Panc1 (cell line): ENCODE measurements around the gene NEURL1B. TPM values are rescaled to one million over a fixed set of nuclear protein-coding genes. Genes with fewer than 3 reads are reported as not detected.

ENCODE experiments used
- ATAC-seq: fragments of 200-7000 bp; cut with Tn5 transposase; 2 replicates; pipeline ENCODE4 v1.9.1; 2020; ENCODE audit warnings: mild to moderate bottlenecking, moderate library complexity
- BruUV-seq: library from RNA; stranded (reverse); fragments of 400-500 nt; replicated peaks from 2 replicates; lab custom pipeline; 2021; lab: Mats Ljungman, UMichigan
- CTCF ChIA-PET: fragments of 300-600 bp; sonication (Branson Sonifier 250); formaldehyde crosslinking; loops from one replicate; lab custom pipeline; 2022; ENCODE audit warnings: antibody characterized with exemption; lab: Charles Lee
- POLR2A ChIA-PET: fragments of 300-600 bp; sonication (Branson Sonifier 250); formaldehyde crosslinking; loops from one replicate; lab custom pipeline; 2022; ENCODE audit warnings: antibody characterized with exemption; lab: Charles Lee
- DNase-seq: peaks from one replicate; pipeline ENCODE4 v3.0.0-alpha.2; 2010; ENCODE audit warnings: low read depth, low spot score
- H3K27ac ChIP-seq: 2 replicates; pipeline ENCODE4 v1.5.1; 2011; ENCODE audit warnings: mild to moderate bottlenecking, low read length, inconsistent platforms
- H3K27me3 ChIP-seq: fragments of 200-500 bp; sonication (Bioruptor generic); 2 replicates; pipeline ENCODE4 v1.6.0; 2014; ENCODE audit warnings: low read length, inconsistent platforms; ENCODE audit not compliant: control insufficient read depth, insufficient read depth
- H3K36me3 ChIP-seq: fragments of 200-500 bp; sonication (Bioruptor generic); 2 replicates; pipeline ENCODE4 v1.5.1; 2014; ENCODE audit warnings: inconsistent platforms, mild to moderate bottlenecking, low read length, moderate library complexity; ENCODE audit not compliant: control insufficient read depth, insufficient read depth
- H3K4me1 ChIP-seq: 2 replicates; pipeline ENCODE4 v1.5.1; 2011; ENCODE audit warnings: inconsistent platforms, mild to moderate bottlenecking, low read length, moderate library complexity; ENCODE audit not compliant: control insufficient read depth, insufficient read depth
- H3K4me3 ChIP-seq, 2 experiments: 2 replicates each; pipeline ENCODE4 v1.5.1; 2011 to 2012; ENCODE audit warnings: low read depth in 2 of 2, low read length in 2 of 2, mild to moderate bottlenecking in 2 of 2, inconsistent platforms in 1 of 2, moderate library complexity in 1 of 2
- H3K9me3 ChIP-seq: fragments of 200-500 bp; sonication (Bioruptor generic); 2 replicates; pipeline ENCODE4 v1.5.1; 2014; ENCODE audit warnings: low read depth, mild to moderate bottlenecking, inconsistent platforms, low read length, moderate library complexity; ENCODE audit not compliant: control insufficient read depth, insufficient read depth
- POLR2AphosphoS5 ChIP-seq: IDR thresholded peaks from 2 replicates; pipeline ENCODE4 v1.6.1; 2012; ENCODE audit warnings: mild to moderate bottlenecking, low read depth, low read length, moderate library complexity
- SIN3A ChIP-seq: IDR thresholded peaks from 2 replicates; pipeline ENCODE4 v1.6.1; 2012; ENCODE audit warnings: low read depth, mild to moderate bottlenecking, low read length, moderate library complexity, borderline replicate concordance; ENCODE audit not compliant: insufficient read depth
- TCF7L2 ChIP-seq: IDR thresholded peaks from 2 replicates; pipeline ENCODE4 v1.6.1; 2011; ENCODE audit warnings: mild to moderate bottlenecking, low read depth, low read length, inconsistent platforms
- in situ Hi-C: cut with HindIII; loops from 2 replicates; pipeline ENCODE4 v1.10.0; 2016; ENCODE audit warnings: low sequenced_read_pairs, low pct_unique_long_range_greater_than_20kb
- intact Hi-C: fragments of 100-400 bp; cut with micrococcal nuclease; formaldehyde crosslinking; loops from one replicate; pipeline ENCODE4 v1.10.0; 2022; ENCODE audit not compliant: unreplicated experiment
- total RNA-seq: library from RNA; stranded (reverse); gene quantifications from one replicate; pipeline ENCODE4 v1.2.1, GENCODE V29; 2021; ENCODE audit not compliant: unreplicated experiment
- TF ChIP-seq, protein P1 (sequence below), 2 experiments: IDR thresholded peaks; 2 replicates each; pipeline ENCODE4 v1.6.1; 2011 to 2012; ENCODE audit warnings: low read depth in 2 of 2, control low read depth in 1 of 2, low read length in 1 of 2, mild to moderate bottlenecking in 1 of 2, moderate library complexity in 1 of 2; ENCODE audit not compliant: insufficient read depth in 1 of 2
- TF ChIP-seq, protein P2 (sequence below): fragments of 450-650 bp; IDR thresholded peaks from 2 replicates; pipeline ENCODE4 v1.5.1; 2017; ENCODE audit warnings: mild to moderate bottlenecking

The NEURL1B gene
- total RNA-seq, 1 experiment from 2014 or later: 5.3 TPM

DNA sequence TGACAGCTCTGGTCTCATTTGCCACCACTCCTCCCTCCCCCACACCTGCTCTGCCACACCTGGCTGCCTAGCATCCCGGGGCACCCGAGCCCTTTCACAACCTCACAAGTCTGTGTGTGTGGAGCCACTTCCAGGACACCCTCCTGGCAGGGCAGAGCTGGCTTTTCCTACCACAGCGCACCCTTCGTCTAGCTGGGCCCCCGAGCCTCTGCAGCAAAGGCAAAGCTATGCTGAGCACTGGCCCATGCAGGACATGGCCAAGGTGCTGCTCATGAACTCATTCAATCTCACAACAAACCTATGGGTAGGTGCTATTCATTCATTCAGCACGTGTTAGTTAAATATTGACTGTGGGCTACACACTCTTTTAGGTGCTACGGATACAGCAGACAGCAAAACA lies 86.5 kb downstream of the NEURL1B start:
- POLR2A ChIA-PET: no interaction called here
- H3K4me3 ChIP-seq: no peak overlapping the region
- H3K27ac ChIP-seq: no peak overlapping the region
- no peaks in the 10 kb centered on the region for H3K27me3 ChIP-seq
- in situ Hi-C loops (no loop called here), intact Hi-C loops (no loop called here)
- no peaks in the 10 kb centered on the region for H3K36me3 ChIP-seq
- CTCF ChIA-PET: no interaction called here
- H3K9me3 ChIP-seq: no peaks in the 10 kb centered on the region
- TF ChIP-seq, protein P1, sequence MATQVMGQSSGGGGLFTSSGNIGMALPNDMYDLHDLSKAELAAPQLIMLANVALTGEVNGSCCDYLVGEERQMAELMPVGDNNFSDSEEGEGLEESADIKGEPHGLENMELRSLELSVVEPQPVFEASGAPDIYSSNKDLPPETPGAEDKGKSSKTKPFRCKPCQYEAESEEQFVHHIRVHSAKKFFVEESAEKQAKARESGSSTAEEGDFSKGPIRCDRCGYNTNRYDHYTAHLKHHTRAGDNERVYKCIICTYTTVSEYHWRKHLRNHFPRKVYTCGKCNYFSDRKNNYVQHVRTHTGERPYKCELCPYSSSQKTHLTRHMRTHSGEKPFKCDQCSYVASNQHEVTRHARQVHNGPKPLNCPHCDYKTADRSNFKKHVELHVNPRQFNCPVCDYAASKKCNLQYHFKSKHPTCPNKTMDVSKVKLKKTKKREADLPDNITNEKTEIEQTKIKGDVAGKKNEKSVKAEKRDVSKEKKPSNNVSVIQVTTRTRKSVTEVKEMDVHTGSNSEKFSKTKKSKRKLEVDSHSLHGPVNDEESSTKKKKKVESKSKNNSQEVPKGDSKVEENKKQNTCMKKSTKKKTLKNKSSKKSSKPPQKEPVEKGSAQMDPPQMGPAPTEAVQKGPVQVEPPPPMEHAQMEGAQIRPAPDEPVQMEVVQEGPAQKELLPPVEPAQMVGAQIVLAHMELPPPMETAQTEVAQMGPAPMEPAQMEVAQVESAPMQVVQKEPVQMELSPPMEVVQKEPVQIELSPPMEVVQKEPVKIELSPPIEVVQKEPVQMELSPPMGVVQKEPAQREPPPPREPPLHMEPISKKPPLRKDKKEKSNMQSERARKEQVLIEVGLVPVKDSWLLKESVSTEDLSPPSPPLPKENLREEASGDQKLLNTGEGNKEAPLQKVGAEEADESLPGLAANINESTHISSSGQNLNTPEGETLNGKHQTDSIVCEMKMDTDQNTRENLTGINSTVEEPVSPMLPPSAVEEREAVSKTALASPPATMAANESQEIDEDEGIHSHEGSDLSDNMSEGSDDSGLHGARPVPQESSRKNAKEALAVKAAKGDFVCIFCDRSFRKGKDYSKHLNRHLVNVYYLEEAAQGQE (IDR thresholded peaks at IDR 0.05; ENCODE audit: insufficient read depth in 1 of 2, low read depth in 2 of 2, low read length in 1 of 2): no peak
- TF ChIP-seq SIN3A (no peak), TCF7L2 (no peak), POLR2AphosphoS5 (no peak)
- TF ChIP-seq, protein P2, sequence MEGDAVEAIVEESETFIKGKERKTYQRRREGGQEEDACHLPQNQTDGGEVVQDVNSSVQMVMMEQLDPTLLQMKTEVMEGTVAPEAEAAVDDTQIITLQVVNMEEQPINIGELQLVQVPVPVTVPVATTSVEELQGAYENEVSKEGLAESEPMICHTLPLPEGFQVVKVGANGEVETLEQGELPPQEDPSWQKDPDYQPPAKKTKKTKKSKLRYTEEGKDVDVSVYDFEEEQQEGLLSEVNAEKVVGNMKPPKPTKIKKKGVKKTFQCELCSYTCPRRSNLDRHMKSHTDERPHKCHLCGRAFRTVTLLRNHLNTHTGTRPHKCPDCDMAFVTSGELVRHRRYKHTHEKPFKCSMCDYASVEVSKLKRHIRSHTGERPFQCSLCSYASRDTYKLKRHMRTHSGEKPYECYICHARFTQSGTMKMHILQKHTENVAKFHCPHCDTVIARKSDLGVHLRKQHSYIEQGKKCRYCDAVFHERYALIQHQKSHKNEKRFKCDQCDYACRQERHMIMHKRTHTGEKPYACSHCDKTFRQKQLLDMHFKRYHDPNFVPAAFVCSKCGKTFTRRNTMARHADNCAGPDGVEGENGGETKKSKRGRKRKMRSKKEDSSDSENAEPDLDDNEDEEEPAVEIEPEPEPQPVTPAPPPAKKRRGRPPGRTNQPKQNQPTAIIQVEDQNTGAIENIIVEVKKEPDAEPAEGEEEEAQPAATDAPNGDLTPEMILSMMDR: no peak
- peaks cover 3% of the 10 kb centered on the region; the same call in 1 of the 2 replicates for H3K4me1 ChIP-seq
- BruUV-seq: no TSS peak
- DNase-seq (no peak), ATAC-seq (no peak)

DNA sequence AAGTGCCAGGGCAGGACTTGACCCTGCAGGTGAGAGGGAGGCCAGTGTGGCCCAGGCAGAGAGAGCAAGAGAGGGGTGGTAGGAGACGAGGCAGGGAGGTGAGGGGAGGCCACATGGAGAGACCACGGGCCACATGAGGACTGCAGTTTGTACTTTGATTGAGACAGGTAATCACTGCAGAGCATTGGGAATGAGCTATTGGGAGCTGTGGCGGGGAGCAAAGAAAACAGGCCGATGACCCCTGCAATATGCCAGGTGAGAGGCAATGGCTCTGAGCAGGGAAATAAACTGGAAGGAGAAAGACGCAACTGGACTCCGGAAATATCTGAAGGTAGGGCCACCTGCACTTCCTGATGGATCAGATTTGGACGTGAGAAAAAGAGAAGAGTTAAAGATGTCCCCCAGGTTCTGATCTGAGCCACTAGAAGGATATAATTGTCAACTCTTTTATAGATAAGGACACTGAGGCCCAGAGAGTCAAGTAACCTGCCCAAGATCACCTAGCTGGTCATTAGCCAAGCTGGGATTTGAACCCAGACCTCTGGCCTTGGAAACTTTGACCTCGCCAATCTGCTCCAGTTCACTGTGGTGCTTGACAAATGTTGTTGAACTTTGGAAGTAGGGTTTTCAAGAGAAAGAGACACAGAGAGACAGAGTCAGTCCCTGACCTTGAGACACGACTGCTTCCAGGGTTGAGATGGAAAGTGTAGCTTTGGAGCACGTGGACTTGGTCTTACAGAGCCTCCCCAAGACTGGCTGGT lies 87.6 kb downstream of the NEURL1B start:
- no peaks in the 10 kb centered on the region for H3K9me3 ChIP-seq
- intact Hi-C loops: no loop called here
- ATAC-seq: no peak
- in situ Hi-C loops: no loop called here
- H3K27me3 ChIP-seq: no peaks in the 10 kb centered on the region
- no peak overlapping the region for H3K27ac ChIP-seq
- ChIA-PET CTCF (interaction anchor here (0.9 to 1.3 kb wide), 2 partner anchors 12 to 30 kb away, joined by 4 read pairs; no protein-coding TSS in a partner anchor), POLR2A (interaction anchor here (0.6 kb wide), 1 partner anchor 9 kb away, joined by 3 read pairs; no protein-coding TSS in a partner anchor)
- no peak for DNase-seq
- no peak overlapping the region for H3K4me3 ChIP-seq
- no peaks in the 10 kb centered on the region for H3K36me3 ChIP-seq
- BruUV-seq: no TSS peak
- TF ChIP-seq TCF7L2 (no peak), POLR2AphosphoS5 (no peak), SIN3A (no peak)
- TF ChIP-seq, protein P2: no peak
- TF ChIP-seq, protein P1 (IDR thresholded peaks at IDR 0.05; ENCODE audit: insufficient read depth in 1 of 2, low read depth in 2 of 2, low read length in 1 of 2): no peak
- H3K4me1 ChIP-seq: peaks cover 9% of the 10 kb centered on the region
